ENCODE data around the gene VASN.

VASN gene

GRCh38 chr16:4358831-4359561 lies 12.7 kb upstream of the VASN start:
- Histone ChIP-seq H3K9me3 (ENCODE audit: control insufficient read depth in 1 of 2, low read length in 2 of 2) (no peaks in the 10 kb centered on the region), H3K4me1 (ENCODE audit: control insufficient read depth in 1 of 2, insufficient read depth in 2 of 2, low read length in 2 of 2) (no peaks in the 10 kb centered on the region), H3K4me3 (ENCODE audit: low read depth in 1 of 2, low read length in 2 of 2) (no peak overlapping the region), H3K27ac (ENCODE audit: low read length) (no peak overlapping the region), H3K27me3 (ENCODE audit: low read depth, low read length) (no peaks in the 10 kb centered on the region), H3K36me3 (ENCODE audit: control insufficient read depth in 1 of 2, insufficient read depth in 2 of 2, low read length in 2 of 2) (peaks cover 8 to 41% of the 10 kb centered on the region in 2 donors)

- H3K27me3 ChIP-seq (ENCODE audit: low read depth, low read length), result no peaks in the 10 kb centered on the region
- no peak overlapping the region for H3K4me3 ChIP-seq (ENCODE audit: low read depth in 1 of 2, low read length in 2 of 2)
- H3K36me3 ChIP-seq (ENCODE audit: control insufficient read depth in 1 of 2, insufficient read depth in 2 of 2, low read length in 2 of 2), result peaks cover 8 to 49% of the 10 kb centered on the region in 2 donors
- H3K27ac ChIP-seq (ENCODE audit: low read length), result no peak overlapping the region
- no peaks in the 10 kb centered on the region for H3K9me3 ChIP-seq (ENCODE audit: control insufficient read depth in 1 of 2, low read length in 2 of 2)
- no peaks in the 10 kb centered on the region for H3K4me1 ChIP-seq (ENCODE audit: control insufficient read depth in 1 of 2, insufficient read depth in 2 of 2, low read length in 2 of 2)
Observed at GRCh38 chr16:4359914-4360313, 11.7 kb upstream of the VASN start.

DNA sequence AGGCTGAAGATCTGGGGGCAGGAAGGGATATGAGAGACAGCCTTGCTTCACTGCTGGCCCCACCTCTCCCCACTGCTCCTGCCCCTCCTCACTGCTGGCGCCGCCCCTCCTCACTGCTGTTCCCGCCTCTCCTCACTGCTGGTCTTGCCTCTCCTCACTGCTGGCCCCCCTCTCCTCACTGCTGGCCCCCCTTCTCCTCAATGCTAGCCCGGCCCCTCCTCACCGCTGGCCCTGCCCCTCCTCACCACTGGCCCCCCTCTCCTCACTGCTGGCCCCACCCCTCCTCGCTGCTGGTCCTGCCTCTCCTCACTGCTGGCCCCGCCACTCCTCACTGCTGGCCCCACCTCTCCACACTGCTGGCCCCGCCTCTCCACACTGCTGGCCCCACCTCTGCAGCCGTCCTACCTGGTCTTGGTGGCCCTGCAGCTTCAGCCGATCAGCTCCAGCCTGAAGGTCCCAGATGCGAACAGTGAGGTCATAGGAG lies 11.1 kb upstream of the VASN start:
- H3K36me3 ChIP-seq (ENCODE audit: control insufficient read depth in 1 of 2, insufficient read depth in 2 of 2, low read length in 2 of 2), result peaks cover 8 to 52% of the 10 kb centered on the region in 2 donors
- no peaks in the 10 kb centered on the region for H3K9me3 ChIP-seq (ENCODE audit: control insufficient read depth in 1 of 2, low read length in 2 of 2)
- H3K27ac ChIP-seq (ENCODE audit: low read length), result no peak overlapping the region
- no peaks in the 10 kb centered on the region for H3K4me1 ChIP-seq (ENCODE audit: control insufficient read depth in 1 of 2, insufficient read depth in 2 of 2, low read length in 2 of 2)
- no peak overlapping the region for H3K4me3 ChIP-seq (ENCODE audit: low read depth in 1 of 2, low read length in 2 of 2)
- no peaks in the 10 kb centered on the region for H3K27me3 ChIP-seq (ENCODE audit: low read depth, low read length)

- Histone ChIP-seq H3K27ac (ENCODE audit: low read length) (no peak overlapping the region), H3K36me3 (ENCODE audit: control insufficient read depth in 1 of 2, insufficient read depth in 2 of 2, low read length in 2 of 2) (peaks cover 8 to 52% of the 10 kb centered on the region in 2 donors), H3K9me3 (ENCODE audit: control insufficient read depth in 1 of 2, low read length in 2 of 2) (no peaks in the 10 kb centered on the region), H3K4me3 (ENCODE audit: low read depth in 1 of 2, low read length in 2 of 2) (no peak overlapping the region), H3K4me1 (ENCODE audit: control insufficient read depth in 1 of 2, insufficient read depth in 2 of 2, low read length in 2 of 2) (no peaks in the 10 kb centered on the region), H3K27me3 (ENCODE audit: low read depth, low read length) (no peaks in the 10 kb centered on the region)
Observed at GRCh38 chr16:4361033-4361943, 10.4 kb upstream of the VASN start.

DNA sequence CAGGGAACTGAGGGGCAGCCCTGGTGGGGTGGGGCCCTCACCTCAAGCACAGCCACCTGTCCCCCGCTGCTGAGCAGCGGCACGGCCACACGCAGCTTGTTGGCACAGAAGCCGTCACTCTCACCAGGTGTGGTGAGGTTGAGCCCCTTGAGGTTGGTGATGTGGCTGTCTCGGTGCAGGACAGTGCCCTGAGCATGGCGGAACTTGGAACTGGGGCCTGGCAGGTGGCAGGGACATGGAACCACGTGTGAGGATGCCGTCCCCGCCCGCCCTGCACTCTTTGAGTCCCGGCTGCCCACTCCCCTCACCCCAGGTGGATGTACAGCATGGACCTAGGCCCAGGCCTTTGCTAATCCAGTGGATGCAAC lies 9.7 kb upstream of the VASN start:
- H3K27ac ChIP-seq (ENCODE audit: low read length), result no peak overlapping the region
- H3K27me3 ChIP-seq (ENCODE audit: low read depth, low read length), result no peaks in the 10 kb centered on the region
- H3K4me1 ChIP-seq (ENCODE audit: control insufficient read depth in 1 of 2, insufficient read depth in 2 of 2, low read length in 2 of 2), result no peaks in the 10 kb centered on the region
- H3K36me3 ChIP-seq (ENCODE audit: control insufficient read depth in 1 of 2, insufficient read depth in 2 of 2, low read length in 2 of 2), result peaks cover 8 to 48% of the 10 kb centered on the region in 2 donors
- no peaks in the 10 kb centered on the region for H3K9me3 ChIP-seq (ENCODE audit: control insufficient read depth in 1 of 2, low read length in 2 of 2)
- H3K4me3 ChIP-seq (ENCODE audit: low read depth in 1 of 2, low read length in 2 of 2), result no peak overlapping the region

GRCh38 chr16:4362476-4363135 lies 9.0 kb upstream of the VASN start:
- Histone ChIP-seq H3K4me1 (ENCODE audit: control insufficient read depth in 1 of 2, insufficient read depth in 2 of 2, low read length in 2 of 2) (no peaks in the 10 kb centered on the region), H3K9me3 (ENCODE audit: control insufficient read depth in 1 of 2, low read length in 2 of 2) (no peaks in the 10 kb centered on the region), H3K36me3 (ENCODE audit: control insufficient read depth in 1 of 2, insufficient read depth in 2 of 2, low read length in 2 of 2) (peaks cover 8 to 47% of the 10 kb centered on the region in 2 donors), H3K4me3 (ENCODE audit: low read depth in 1 of 2, low read length in 2 of 2) (no peak overlapping the region), H3K27me3 (ENCODE audit: low read depth, low read length) (no peaks in the 10 kb centered on the region), H3K27ac (ENCODE audit: low read length) (no peak overlapping the region)

GRCh38 chr16:4364196-4365013 lies 7.2 kb upstream of the VASN start:
- H3K4me3 ChIP-seq (ENCODE audit: low read depth in 1 of 2, low read length in 2 of 2), result no peak overlapping the region
- H3K9me3 ChIP-seq (ENCODE audit: control insufficient read depth in 1 of 2, low read length in 2 of 2), result no peaks in the 10 kb centered on the region
- H3K36me3 ChIP-seq (ENCODE audit: control insufficient read depth in 1 of 2, insufficient read depth in 2 of 2, low read length in 2 of 2), result peaks cover 0 to 38% of the 10 kb centered on the region in 2 donors
- no peaks in the 10 kb centered on the region for H3K4me1 ChIP-seq (ENCODE audit: control insufficient read depth in 1 of 2, insufficient read depth in 2 of 2, low read length in 2 of 2)
- H3K27ac ChIP-seq (ENCODE audit: low read length), result no peak overlapping the region
- no peaks in the 10 kb centered on the region for H3K27me3 ChIP-seq (ENCODE audit: low read depth, low read length)

DNA sequence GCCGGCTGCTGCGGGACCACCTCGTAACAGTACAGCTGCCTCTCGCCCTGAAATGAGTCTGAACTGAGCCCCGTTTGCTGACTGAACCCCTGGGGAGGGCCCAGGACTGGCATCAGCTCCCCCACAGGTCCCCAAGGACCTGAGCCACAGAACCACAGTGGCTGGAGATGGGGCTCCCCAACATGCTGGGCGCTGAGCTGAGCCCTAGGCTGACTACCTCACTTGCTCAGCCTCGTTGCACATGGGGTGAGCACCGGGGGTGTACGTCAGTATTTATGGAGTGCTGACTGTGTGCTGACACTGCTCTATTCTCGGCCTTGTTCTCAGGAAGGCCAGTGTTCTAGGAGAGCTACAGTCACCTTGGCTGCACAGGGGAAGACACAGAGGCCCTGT lies 6.6 kb upstream of the VASN start:
- no peaks in the 10 kb centered on the region for H3K27me3 ChIP-seq (ENCODE audit: low read depth, low read length)
- no peak overlapping the region for H3K27ac ChIP-seq (ENCODE audit: low read length)
- no peaks in the 10 kb centered on the region for H3K4me1 ChIP-seq (ENCODE audit: control insufficient read depth in 1 of 2, insufficient read depth in 2 of 2, low read length in 2 of 2)
- H3K9me3 ChIP-seq (ENCODE audit: control insufficient read depth in 1 of 2, low read length in 2 of 2), result no peaks in the 10 kb centered on the region
- H3K36me3 ChIP-seq (ENCODE audit: control insufficient read depth in 1 of 2, insufficient read depth in 2 of 2, low read length in 2 of 2), result peaks cover 0 to 37% of the 10 kb centered on the region in 2 donors
- H3K4me3 ChIP-seq (ENCODE audit: low read depth in 1 of 2, low read length in 2 of 2), result no peak overlapping the region

- Histone ChIP-seq H3K4me3 (ENCODE audit: low read depth in 1 of 2, low read length in 2 of 2) (no peak overlapping the region), H3K27me3 (ENCODE audit: low read depth, low read length) (no peaks in the 10 kb centered on the region), H3K27ac (ENCODE audit: low read length) (no peak overlapping the region), H3K4me1 (ENCODE audit: control insufficient read depth in 1 of 2, insufficient read depth in 2 of 2, low read length in 2 of 2) (no peaks in the 10 kb centered on the region), H3K9me3 (ENCODE audit: control insufficient read depth in 1 of 2, low read length in 2 of 2) (no peaks in the 10 kb centered on the region), H3K36me3 (ENCODE audit: control insufficient read depth in 1 of 2, insufficient read depth in 2 of 2, low read length in 2 of 2) (peaks cover 0 to 33% of the 10 kb centered on the region in 2 donors)
Observed at GRCh38 chr16:4365615-4366014, 6.0 kb upstream of the VASN start.

DNA sequence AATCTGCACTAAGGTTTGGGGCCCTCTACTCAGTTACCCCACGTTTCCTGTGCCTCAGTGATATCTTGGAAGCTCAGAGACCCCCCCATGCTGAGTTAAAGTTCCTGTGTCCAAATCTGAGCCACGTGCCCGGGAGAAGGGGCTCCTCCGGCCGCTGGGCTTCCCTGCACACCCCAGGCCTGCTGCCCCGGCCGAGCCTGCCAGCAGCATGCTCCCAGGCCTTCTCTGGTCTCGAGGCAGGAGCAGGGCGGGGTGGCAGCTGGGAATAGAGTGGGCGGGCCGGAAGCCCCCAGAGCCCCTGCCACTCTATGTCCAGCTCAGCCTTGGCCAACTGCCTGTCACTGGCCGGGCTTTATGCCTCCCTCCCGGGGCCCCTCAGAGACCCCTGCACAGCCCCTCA lies 5.6 kb upstream of the VASN start:
- H3K4me3 ChIP-seq (ENCODE audit: low read depth in 1 of 2, low read length in 2 of 2), result no peak overlapping the region
- no peak overlapping the region for H3K27ac ChIP-seq (ENCODE audit: low read length)
- peaks cover 0 to 33% of the 10 kb centered on the region in 2 donors for H3K36me3 ChIP-seq (ENCODE audit: control insufficient read depth in 1 of 2, insufficient read depth in 2 of 2, low read length in 2 of 2)
- H3K27me3 ChIP-seq (ENCODE audit: low read depth, low read length), result no peaks in the 10 kb centered on the region
- H3K4me1 ChIP-seq (ENCODE audit: control insufficient read depth in 1 of 2, insufficient read depth in 2 of 2, low read length in 2 of 2), result no peaks in the 10 kb centered on the region
- H3K9me3 ChIP-seq (ENCODE audit: control insufficient read depth in 1 of 2, low read length in 2 of 2), result no peaks in the 10 kb centered on the region

Data from muscle layer of duodenum (tissue), 2 donors.